HepG2 (cell line): ENCODE data around the gene CBLN3. TPM values are rescaled to one million over a fixed set of nuclear protein-coding genes. Genes with fewer than 3 reads are reported as not detected.

Source experiments
- ATAD3A ChIP-seq: sonication (generic); formaldehyde crosslinking; IDR thresholded peaks from 2 replicates; pipeline ENCODE4 v1.4.0; 2020; ENCODE audit warnings: missing genetic modification reagents
- ATF1 ChIP-seq: IDR thresholded peaks from 2 replicates; pipeline ENCODE4 v1.6.1; 2016; ENCODE audit warnings: mild to moderate bottlenecking, control low read depth
- CSRNP2 ChIP-seq: sonication (generic); formaldehyde crosslinking; conservative IDR thresholded peaks from 2 replicates; pipeline ENCODE4 v1.8.0; 2022; ENCODE audit warnings: low read depth, missing genetic modification reagents
- DNMT3B ChIP-seq: conservative IDR thresholded peaks from 2 replicates; pipeline ENCODE4 v1.6.1; 2016; ENCODE audit warnings: missing biosample characterization, control low read depth
- ELF4 ChIP-seq: sonication (generic); formaldehyde crosslinking; IDR thresholded peaks from 2 replicates; pipeline ENCODE4 v1.5.0; 2020; ENCODE audit warnings: missing genetic modification reagents, mild to moderate bottlenecking, moderate library complexity, borderline replicate concordance
- GATAD2A ChIP-seq: IDR thresholded peaks from 2 replicates; pipeline ENCODE4 v1.6.1; 2016
- KAT7 ChIP-seq: IDR thresholded peaks from 2 replicates; pipeline ENCODE4 v1.6.1; 2018; ENCODE audit warnings: borderline replicate concordance, missing compliant biosample characterization
- NRL ChIP-seq: sonication (generic); formaldehyde crosslinking; IDR thresholded peaks from 2 replicates; pipeline ENCODE4 v1.5.0; 2020; ENCODE audit warnings: missing genetic modification reagents, mild to moderate bottlenecking, moderate library complexity, borderline replicate concordance
- RNF2 ChIP-seq: fragments of 450-650 bp; conservative IDR thresholded peaks from 2 replicates; pipeline ENCODE4 v1.6.1; 2016; ENCODE audit warnings: low read depth
- SMAD1 ChIP-seq: sonication (generic); formaldehyde crosslinking; IDR thresholded peaks from 2 replicates; pipeline ENCODE4 v1.4.0; 2020; ENCODE audit warnings: missing genetic modification reagents, low read depth, mild to moderate bottlenecking, borderline replicate concordance
- THAP7 ChIP-seq: sonication (generic); formaldehyde crosslinking; IDR thresholded peaks from 2 replicates; pipeline ENCODE4 v1.8.1; 2023; ENCODE audit warnings: mild to moderate bottlenecking, missing genetic modification reagents
- THAP9 ChIP-seq: sonication (generic); formaldehyde crosslinking; IDR thresholded peaks from 2 replicates; pipeline ENCODE4; 2020; ENCODE audit warnings: missing genetic modification reagents, mild to moderate bottlenecking, borderline replicate concordance
- XBP1 ChIP-seq: sonication (generic); formaldehyde crosslinking; IDR thresholded peaks from 2 replicates; pipeline ENCODE4 v1.5.0; 2020; ENCODE audit warnings: missing genetic modification reagents
- ZNF138 ChIP-seq: sonication (generic); formaldehyde crosslinking; IDR thresholded peaks from 2 replicates; pipeline ENCODE4 v1.5.0; 2020; ENCODE audit warnings: mild to moderate bottlenecking, low read depth, missing genetic modification reagents
- ZNF225 ChIP-seq: sonication (generic); formaldehyde crosslinking; IDR thresholded peaks from 2 replicates; pipeline ENCODE4 v1.4.0; 2020; ENCODE audit warnings: mild to moderate bottlenecking, missing genetic modification reagents
- ZNF3 ChIP-seq: IDR thresholded peaks from 2 replicates; pipeline ENCODE4 v1.7.0; 2017; ENCODE audit warnings: inconsistent platforms
- ZNF451 ChIP-seq: sonication (generic); formaldehyde crosslinking; IDR thresholded peaks from 2 replicates; pipeline ENCODE4 v1.5.0; 2020; ENCODE audit warnings: mild to moderate bottlenecking, missing genetic modification reagents
- ZNF530 ChIP-seq: sonication (generic); formaldehyde crosslinking; IDR thresholded peaks from 2 replicates; pipeline ENCODE4 v1.5.0; 2020; ENCODE audit warnings: low read depth, mild to moderate bottlenecking, missing genetic modification reagents
- ZNF724P ChIP-seq: sonication (generic); formaldehyde crosslinking; IDR thresholded peaks from 2 replicates; pipeline ENCODE4 v1.8.0; 2022; ENCODE audit warnings: missing genetic modification reagents, borderline replicate concordance
- ZNF768 ChIP-seq: sonication (generic); formaldehyde crosslinking; IDR thresholded peaks from 2 replicates; pipeline ENCODE4 v1.4.0; 2020; ENCODE audit warnings: missing genetic modification reagents
- polyA plus RNA-seq, 8 experiments: library from polyadenylated mRNA; depleted of rRNA in 3 of 8; stranded (reverse) in 7 of 8; unstranded in 1 of 8; fragments of >200 nt; fragmentation: Illumina TruSeq in 4 of 8; extraction: Trizol in 4 of 8; gene quantifications; 2 replicates each; pipeline versions ENCODE4 v1.2.1 to v1.2.3, GENCODE V29; 2011 to 2016; ENCODE audit warnings: low read depth in 4 of 8, missing spikeins in 1 of 8, mixed read lengths in 1 of 8; ENCODE audit not compliant: insufficient read depth in 1 of 8
- total RNA-seq, 5 experiments: library from RNA; depleted of rRNA; stranded (reverse); fragments of >200 nt; fragmentation: Illumina TruSeq; extraction: Trizol; gene quantifications; 2 replicates each; pipeline ENCODE4 v1.2.3, GENCODE V29; 2016; ENCODE audit warnings: low read depth in 1 of 5

The CBLN3 gene
- total and polyA plus RNA-seq, 2 of the 13 experiments (the other 11 are each of a cell fraction or from before 2014, with no cell fraction given) = 0.66 to 0.98 TPM

GRCh38 chr14:24431569-24432258 is 2.2 kb upstream of the CBLN3 start (continued):
- TF ChIP-seq CSRNP2 (CRISPR knock-in tag) (no peak), THAP9 (no peak; the same call in 1 of the 2 replicates), ZNF768 (CRISPR knock-in tag) (peak; percentile 59; the same call in 1 of the 2 replicates), ZNF530 (CRISPR knock-in tag) (no peak), XBP1 (CRISPR knock-in tag) (no peak), ATF1 (CRISPR knock-in tag) (no peak), RNF2 (0 out of 2 replicates have a peak, but pooled peaks have one; percentile 34), GATAD2A (peak; percentile 87), KAT7 (CRISPR knock-in tag) (no peak), ZNF451 (CRISPR knock-in tag) (peak; percentile 72; the same call in 1 of the 2 replicates), ZNF724P (no peak; the same call in none of the 2 replicates), ZNF225 (CRISPR knock-in tag) (0 out of 2 replicates have a peak, but pooled peaks have one; percentile 73), ELF4 (CRISPR knock-in tag) (no peak), THAP7 (CRISPR knock-in tag) (peak; percentile 92; the same call in 1 of the 2 replicates), ZNF138 (CRISPR knock-in tag) (no peak), DNMT3B (CRISPR knock-in tag) (peak; percentile 89; the same call in 1 of the 2 replicates), ATAD3A (no peak; the same call in 1 of the 2 replicates), NRL (no peak), SMAD1 (peak; percentile 98; the same call in 1 of the 2 replicates), ZNF3 (CRISPR knock-in tag) (no peak)
